ENCODE measurements around the gene RGS3. TPM values are rescaled to one million over a fixed set of nuclear protein-coding genes. Genes with fewer than 3 reads are reported as not detected.
"Not testable (repeated sequence)": the region's sequence is repeated elsewhere in the genome, so short reads cannot be mapped to it uniquely, and the experiment has no call there.

Gene RGS3
- total RNA-seq, 2 donors from 2014 or later = 25.7 to 56.1 TPM

DNA sequence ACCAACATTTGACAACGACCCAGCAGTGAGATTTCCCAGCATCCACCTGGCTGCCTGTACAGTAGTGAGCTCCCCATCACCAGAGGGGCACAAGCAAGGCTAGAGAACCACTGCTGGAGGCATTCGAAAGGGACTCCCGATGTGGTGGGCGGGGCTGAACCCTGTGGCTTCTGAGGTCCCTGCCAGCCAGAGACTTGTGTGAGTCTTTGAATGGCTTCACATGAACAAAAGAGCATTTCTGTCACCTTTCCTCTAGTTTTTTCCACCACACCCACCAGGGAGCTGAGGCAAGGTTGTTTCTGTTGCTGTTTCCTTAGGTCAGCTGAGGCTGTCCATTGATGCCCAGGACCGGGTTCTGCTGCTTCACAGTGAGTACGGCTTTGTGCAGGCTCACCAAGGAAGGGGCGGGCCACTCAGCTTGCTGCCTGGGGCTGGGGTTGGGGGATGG is 15.7 kb downstream of the RGS3 start:
- no peaks in the 10 kb centered on the region for H3K36me3 Mint-ChIP-seq
- peak overlapping the region in 1 of 2 donors; percentile 28 for H3K27ac Mint-ChIP-seq
- ATAC-seq (peak in 1 of 2 donors; percentile 24), DNase-seq (ENCODE audit: low spot score in 2 of 2) (no peak)
- no peaks in the 10 kb centered on the region for H3K9me3 Mint-ChIP-seq

DNA sequence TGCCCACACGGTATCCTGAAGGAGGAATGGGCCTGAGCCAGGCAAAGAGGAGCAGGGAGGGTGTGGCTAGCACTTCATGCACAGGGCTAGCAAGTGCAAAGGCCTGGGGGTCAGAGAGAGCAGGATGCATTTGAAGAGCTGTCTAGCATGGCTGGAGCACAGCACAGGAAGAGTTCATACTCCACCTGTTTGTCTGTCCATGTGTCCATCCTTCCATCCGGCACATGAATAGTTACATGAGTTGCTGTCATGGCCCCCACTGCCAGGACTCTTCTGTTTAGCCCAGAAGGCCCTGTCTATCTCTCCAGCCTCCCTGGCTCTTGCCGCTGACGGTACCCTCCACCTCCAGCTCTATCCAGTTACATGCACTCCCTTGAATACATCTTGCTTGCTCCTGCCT is 17.1 kb downstream of the RGS3 start:
- Mint-ChIP-seq H3K9me3 (no peaks in the 10 kb centered on the region), H3K36me3 (no peaks in the 10 kb centered on the region), H3K27ac (no peak overlapping the region)
- no peak for DNase-seq (ENCODE audit: low spot score in 2 of 2)
- no peak for ATAC-seq

DNA sequence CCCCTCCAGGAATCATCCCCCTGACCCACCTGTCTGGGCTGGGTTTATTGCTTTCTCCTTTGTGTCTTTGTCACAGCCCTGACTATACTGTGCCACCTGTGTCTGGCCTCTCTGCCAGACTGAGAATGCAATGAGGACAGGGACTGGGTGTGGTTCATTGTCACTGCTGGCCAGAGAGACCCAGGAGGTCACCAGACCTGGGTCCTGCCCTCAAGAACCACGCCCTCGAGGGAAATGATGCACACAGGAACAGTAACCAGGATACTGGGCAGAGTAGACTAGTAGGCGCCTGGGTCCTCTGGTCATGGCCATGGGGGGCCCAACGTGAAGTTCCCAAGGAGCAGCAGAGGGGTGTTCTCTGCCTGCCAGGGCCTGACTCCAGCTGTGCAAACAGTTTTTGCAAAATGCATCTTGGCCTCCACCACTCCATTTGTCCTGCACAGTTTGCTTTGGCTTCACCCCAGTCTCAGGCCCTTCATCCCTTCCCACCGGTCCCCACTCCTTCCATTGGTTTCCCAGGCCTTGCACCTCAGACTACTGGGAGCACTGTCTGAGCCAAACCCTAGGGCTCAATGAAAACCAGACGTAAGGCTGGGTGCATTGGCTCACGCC is 17.8 kb downstream of the RGS3 start:
- ATAC-seq (no peak), DNase-seq (ENCODE audit: low spot score in 2 of 2) (no peak)
- H3K27ac Mint-ChIP-seq = peak overlapping the region in 1 of 2 donors; percentile 45
- H3K9me3 Mint-ChIP-seq = no peaks in the 10 kb centered on the region
- no peaks in the 10 kb centered on the region for H3K36me3 Mint-ChIP-seq

- ATAC-seq (no peak), DNase-seq (ENCODE audit: low spot score in 2 of 2) (no peak)
- no peaks in the 10 kb centered on the region for H3K36me3 Mint-ChIP-seq
- no peaks in the 10 kb centered on the region for H3K9me3 Mint-ChIP-seq
- H3K27ac Mint-ChIP-seq = no peak overlapping the region
Measured at GRCh38 chr9:113482341-113482740, 18.8 kb downstream of the RGS3 start.

- Mint-ChIP-seq H3K9me3 (no peaks in the 10 kb centered on the region), H3K36me3 (no peaks in the 10 kb centered on the region), H3K27ac (no peak overlapping the region)
- ATAC-seq (no peak), DNase-seq (ENCODE audit: low spot score in 2 of 2) (no peak)
Measured at GRCh38 chr9:113482991-113483675, 19.6 kb downstream of the RGS3 start.

DNA sequence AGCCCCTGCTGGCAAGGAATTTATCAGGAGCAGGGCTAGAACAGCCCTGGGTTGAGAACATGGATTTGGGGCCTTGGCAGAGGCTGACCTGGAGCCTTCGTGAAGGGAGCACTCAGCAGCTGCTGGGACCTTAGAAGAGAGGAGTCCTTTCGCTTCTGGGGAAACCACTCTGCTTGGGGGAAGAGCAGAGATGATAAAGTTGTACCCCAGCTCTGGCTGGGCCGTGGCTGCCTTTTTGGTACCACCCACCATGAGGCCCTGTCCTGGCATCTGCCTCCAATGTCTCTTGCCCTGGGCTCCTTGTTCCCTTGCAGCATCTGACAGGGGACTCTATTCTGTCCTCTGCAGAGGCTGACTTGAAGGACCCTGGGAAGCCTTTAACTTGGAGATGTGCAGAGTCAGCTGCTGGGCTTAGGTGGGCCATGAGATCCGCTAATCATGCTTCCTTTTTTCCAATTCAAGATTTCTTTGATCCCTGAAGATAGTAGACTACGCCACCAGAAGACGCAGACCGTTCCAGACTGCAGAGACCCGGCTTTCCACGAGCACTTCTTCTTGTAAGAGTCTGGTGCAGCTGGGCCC is 20.2 kb downstream of the RGS3 start:
- no peaks in the 10 kb centered on the region for H3K36me3 Mint-ChIP-seq
- no peaks in the 10 kb centered on the region for H3K9me3 Mint-ChIP-seq
- ATAC-seq (no peak), DNase-seq (ENCODE audit: low spot score in 2 of 2) (no peak)
- H3K27ac Mint-ChIP-seq = peak overlapping the region in 1 of 2 donors; percentile 7

DNA sequence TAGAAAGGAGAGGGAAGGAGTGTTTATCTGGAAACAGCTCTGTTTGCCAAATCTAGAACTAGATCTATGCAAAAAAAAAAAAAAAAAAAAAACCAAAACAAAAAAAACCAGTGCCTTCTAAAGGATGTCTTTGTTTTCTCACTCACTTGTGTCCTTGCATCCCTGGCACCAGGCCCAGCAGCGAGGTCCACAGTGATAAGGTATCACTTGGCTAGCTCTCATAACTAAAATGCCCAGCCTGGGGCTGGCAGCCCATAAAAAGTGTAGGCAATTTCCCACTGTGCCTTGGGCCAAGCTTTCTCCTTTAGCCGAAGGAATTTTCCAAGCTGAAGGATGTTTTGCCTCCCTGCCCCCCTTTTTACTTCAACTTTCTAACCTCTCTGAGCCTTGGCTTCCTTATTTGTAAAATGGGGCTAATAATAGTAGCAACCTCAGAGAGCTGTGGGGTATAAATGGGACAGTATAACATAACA is 20.8 kb downstream of the RGS3 start:
- no peaks in the 10 kb centered on the region for H3K36me3 Mint-ChIP-seq
- DNase-seq (ENCODE audit: low spot score in 2 of 2) = no peak
- ATAC-seq = no peak
- no peak overlapping the region for H3K27ac Mint-ChIP-seq
- H3K9me3 Mint-ChIP-seq = no peaks in the 10 kb centered on the region

- ATAC-seq (no peak), DNase-seq (ENCODE audit: low spot score in 2 of 2) (no peak)
- Mint-ChIP-seq H3K9me3 (no peaks in the 10 kb centered on the region), H3K27ac (no peak overlapping the region), H3K36me3 (no peaks in the 10 kb centered on the region)
Measured at GRCh38 chr9:113485761-113486115, 22.2 kb downstream of the RGS3 start.

GRCh38 chr9:113486327-113486726 is 22.8 kb downstream of the RGS3 start:
- H3K36me3 Mint-ChIP-seq = no peaks in the 10 kb centered on the region
- no peak overlapping the region for H3K27ac Mint-ChIP-seq
- DNase-seq (ENCODE audit: low spot score in 2 of 2) (no peak), ATAC-seq (no peak)
- H3K9me3 Mint-ChIP-seq = no peaks in the 10 kb centered on the region

- Mint-ChIP-seq H3K9me3 (no peaks in the 10 kb centered on the region), H3K27ac (peak overlapping the region; percentile 0 to 8), H3K36me3 (no peaks in the 10 kb centered on the region)
- DNase-seq (ENCODE audit: low spot score in 2 of 2) (no peak), ATAC-seq (no peak)
Measured at GRCh38 chr9:113488071-113488470, 24.5 kb downstream of the RGS3 start.

DNA sequence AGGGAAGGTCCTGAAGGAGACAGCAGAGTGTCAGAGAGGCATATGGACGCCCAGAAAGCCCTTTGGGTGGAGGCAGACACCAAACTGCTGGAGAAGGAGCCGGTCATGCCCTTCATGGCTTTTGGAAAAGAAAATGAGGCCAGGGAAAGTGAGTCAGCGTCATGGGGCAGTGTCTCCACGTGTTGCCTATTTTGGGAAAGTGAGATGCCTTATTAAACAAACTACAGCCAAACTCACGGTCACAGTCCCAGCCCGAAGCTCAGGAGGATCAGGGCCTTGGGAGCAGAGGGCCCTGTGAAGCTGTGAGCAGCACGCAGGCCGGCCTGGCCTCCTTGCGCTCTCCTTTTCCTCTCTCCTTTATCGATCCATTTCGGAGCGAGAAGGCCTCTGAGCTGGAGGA is 25.0 kb downstream of the RGS3 start:
- ATAC-seq = no peak
- DNase-seq (ENCODE audit: low spot score in 2 of 2) = no peak
- Mint-ChIP-seq H3K27ac (no peak overlapping the region), H3K36me3 (no peaks in the 10 kb centered on the region), H3K9me3 (no peaks in the 10 kb centered on the region)

GRCh38 chr9:113491147-113491546 is 27.6 kb downstream of the RGS3 start:
- not testable (repeated sequence) for H3K27ac Mint-ChIP-seq

DNA sequence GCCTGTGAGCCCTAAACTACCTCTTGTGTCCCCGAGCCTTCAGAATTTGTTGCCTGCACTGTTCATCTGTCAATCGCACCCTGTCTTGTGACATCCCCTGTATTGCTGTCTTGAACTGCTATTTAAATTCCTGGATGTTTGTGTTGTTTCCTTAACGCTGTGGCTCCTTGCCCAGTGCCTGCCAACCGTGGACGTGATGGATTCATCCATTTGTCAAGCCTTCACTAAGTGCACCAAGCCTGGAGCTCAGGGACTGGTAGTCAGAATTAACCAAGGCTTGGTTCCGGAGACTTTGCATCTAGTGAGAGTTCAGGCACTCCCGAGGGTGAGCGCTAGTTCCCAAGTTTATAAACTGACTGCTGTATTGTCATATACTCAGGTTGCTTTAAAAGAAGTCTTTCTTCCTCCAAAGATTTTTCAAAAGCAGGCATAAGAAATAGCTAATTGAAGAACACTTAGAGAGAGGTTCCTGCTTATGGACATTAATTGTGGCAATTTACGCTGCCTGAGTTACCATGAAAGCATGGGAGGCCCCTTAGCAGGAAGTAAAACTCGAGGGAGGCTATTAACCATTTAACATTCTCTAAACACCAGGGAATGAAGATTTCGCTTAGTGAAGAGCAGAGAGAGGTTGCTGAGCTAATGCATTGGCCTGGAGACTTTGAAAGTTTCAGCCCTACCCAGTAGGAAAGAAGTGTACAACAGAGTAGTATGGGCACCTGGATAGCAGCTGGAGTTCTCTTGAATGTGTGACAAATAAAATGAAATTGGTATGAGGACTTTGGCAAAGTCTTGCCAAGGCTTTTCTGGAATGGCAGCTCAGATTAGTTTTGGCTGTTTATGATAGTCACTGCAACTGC is 29.0 kb downstream of the RGS3 start:
- H3K9me3 Mint-ChIP-seq = no peaks in the 10 kb centered on the region
- no peaks in the 10 kb centered on the region for H3K36me3 Mint-ChIP-seq
- H3K27ac Mint-ChIP-seq = no peak overlapping the region
- no peak for DNase-seq (ENCODE audit: low spot score in 2 of 2)
- no peak for ATAC-seq

More at GRCh38 chr9:113491147-113491546, 27.6 kb downstream of the RGS3 start:
- H3K36me3 Mint-ChIP-seq; DNase-seq (ENCODE audit: low spot score in 2 of 2); ATAC-seq; H3K9me3 Mint-ChIP-seq: not testable (repeated sequence)

DNA sequence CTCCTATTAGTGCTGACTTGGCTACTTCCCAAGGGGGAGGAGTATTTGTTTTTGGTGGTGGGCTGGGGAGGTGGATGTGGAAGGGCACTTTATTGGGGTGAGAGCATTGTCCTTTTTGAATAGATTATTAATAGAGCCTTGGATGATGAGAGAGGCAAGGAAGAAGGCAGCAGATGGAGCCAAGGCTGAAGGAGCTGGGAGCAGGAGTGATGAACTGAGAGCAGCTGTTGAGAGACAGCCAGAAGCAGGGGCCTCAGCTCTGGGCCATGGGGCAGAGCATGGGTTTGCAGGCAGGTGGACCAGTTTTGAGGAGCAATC is 29.6 kb downstream of the RGS3 start:
- Mint-ChIP-seq H3K27ac (no peak overlapping the region), H3K9me3 (no peaks in the 10 kb centered on the region), H3K36me3 (no peaks in the 10 kb centered on the region)
- DNase-seq (ENCODE audit: low spot score in 2 of 2) (no peak), ATAC-seq (no peak)

- Mint-ChIP-seq H3K9me3 (no peaks in the 10 kb centered on the region), H3K27ac (no peak overlapping the region), H3K36me3 (no peaks in the 10 kb centered on the region)
- ATAC-seq = no peak
- peak in 1 of 2 donors; percentile 33 for DNase-seq (ENCODE audit: low spot score in 2 of 2)
Measured at GRCh38 chr9:113495526-113495925, 32.0 kb downstream of the RGS3 start.

DNA sequence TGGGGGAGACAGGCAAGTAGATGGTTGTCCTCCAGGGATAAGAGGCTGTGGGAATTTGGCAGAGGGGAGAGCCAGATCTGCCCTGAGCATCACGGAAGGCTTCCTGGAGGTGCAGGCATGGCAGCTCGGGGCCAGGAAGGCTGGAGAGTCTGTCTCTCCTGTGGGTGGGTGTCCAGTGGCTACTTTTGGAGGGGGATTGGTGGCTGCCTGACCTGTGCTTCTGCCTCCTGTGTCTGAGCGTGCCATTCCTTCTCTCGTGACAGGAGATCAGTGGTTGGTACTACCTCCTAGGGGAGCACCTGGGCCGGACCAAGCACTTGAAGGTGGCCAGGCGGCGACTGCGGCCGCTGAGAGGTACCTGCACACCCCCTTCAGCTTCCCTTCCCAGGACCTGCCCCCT is 33.5 kb downstream of the RGS3 start:
- Mint-ChIP-seq H3K9me3 (no peaks in the 10 kb centered on the region), H3K27ac (no peak overlapping the region), H3K36me3 (no peaks in the 10 kb centered on the region)
- ATAC-seq (no peak), DNase-seq (ENCODE audit: low spot score in 2 of 2) (peak in 1 of 2 donors; percentile 42)

All from activated naive CD4-positive, alpha-beta T cell treated with anti-CD3 and anti-CD28 coated beads, Interleukin-2, amount 50 U/mL, for 72 hours (primary cell).